Astrocyte of the cerebellum (primary cell): ENCODE measurements around the gene C22orf42.
"Not testable (repeated sequence)": the region's sequence is repeated elsewhere in the genome, so short reads cannot be mapped to it uniquely, and the experiment has no call there.

Experiments used
- DNase-seq: peaks from one replicate; pipeline ENCODE4 v3.0.0-alpha.2; 2011; ENCODE audit warnings: low read depth
- H3K4me3 ChIP-seq: 2 replicates; pipeline ENCODE4 v1.5.1; 2011; ENCODE audit warnings: mild to moderate bottlenecking, low read depth, low read length, moderate library complexity
- CTCF ChIP-seq: IDR thresholded peaks from 2 replicates; pipeline ENCODE4 v1.5.1; 2012; ENCODE audit warnings: low read length, low read depth, moderate library complexity, mild to moderate bottlenecking; ENCODE audit errors: missing control alignments
- in situ Hi-C: cut with HindIII; loops from 2 replicates; pipeline ENCODE4 v1.10.0; 2017; ENCODE audit warnings: low sequenced_read_pairs

Gene C22orf42

GRCh38 chr22:32199961-32200360, 40.9 kb upstream of the C22orf42 start:
- in situ Hi-C loops: no loop called here
- no peak overlapping the region for H3K4me3 ChIP-seq
- DNase-seq: no peak
- no peak for TF ChIP-seq CTCF

- TF ChIP-seq CTCF: no peak
- no peak overlapping the region for H3K4me3 ChIP-seq
- no peak for DNase-seq
- in situ Hi-C loops: no loop called here
Observed at GRCh38 chr22:32199341-32199740, 40.2 kb upstream of the C22orf42 start.

- in situ Hi-C loops, H3K4me3 ChIP-seq, DNase-seq: not testable (repeated sequence)
Observed at GRCh38 chr22:32197553-32198226, 38.6 kb upstream of the C22orf42 start.

GRCh38 chr22:32195900-32196299, 36.8 kb upstream of the C22orf42 start:
- DNase-seq, H3K4me3 ChIP-seq, in situ Hi-C loops: not testable (repeated sequence)

GRCh38 chr22:32193346-32193745, 34.2 kb upstream of the C22orf42 start:
- in situ Hi-C loops, H3K4me3 ChIP-seq, DNase-seq: not testable (repeated sequence)

- DNase-seq, H3K4me3 ChIP-seq, in situ Hi-C loops: not testable (repeated sequence)
Observed at GRCh38 chr22:32191021-32191420, 31.9 kb upstream of the C22orf42 start.

- no peak for TF ChIP-seq CTCF
- H3K4me3 ChIP-seq: no peak overlapping the region
- DNase-seq: no peak
- in situ Hi-C loops: no loop called here
Observed at GRCh38 chr22:32185821-32186220, 26.7 kb upstream of the C22orf42 start.

- no peak for TF ChIP-seq CTCF
- DNase-seq: no peak
- in situ Hi-C loops: no loop called here
- no peak overlapping the region for H3K4me3 ChIP-seq
Observed at GRCh38 chr22:32183625-32184024, 24.5 kb upstream of the C22orf42 start.

GRCh38 chr22:32181043-32181442, 21.9 kb upstream of the C22orf42 start:
- TF ChIP-seq CTCF: no peak
- in situ Hi-C loops: no loop called here

More at GRCh38 chr22:32181043-32181442, 21.9 kb upstream of the C22orf42 start:
- DNase-seq: no peak
- no peak overlapping the region for H3K4me3 ChIP-seq
